AG09319 (cell line): ENCODE measurements around the gene CHIC2.
A peak's percentile ranks its signal among the peaks of the same experiment; 100 is the strongest.

Source experiments
- DNase-seq: peaks from one replicate; pipeline ENCODE4 v3.0.0-alpha.2; 2010; ENCODE audit warnings: low read depth; ENCODE audit errors: extremely low read depth
- TF ChIP-seq, protein P1 (sequence below): IDR thresholded peaks from 2 replicates; pipeline ENCODE4 v1.5.1; 2011; ENCODE audit warnings: low read depth, mild to moderate bottlenecking, inconsistent platforms, low read length, moderate library complexity

Gene CHIC2

DNA sequence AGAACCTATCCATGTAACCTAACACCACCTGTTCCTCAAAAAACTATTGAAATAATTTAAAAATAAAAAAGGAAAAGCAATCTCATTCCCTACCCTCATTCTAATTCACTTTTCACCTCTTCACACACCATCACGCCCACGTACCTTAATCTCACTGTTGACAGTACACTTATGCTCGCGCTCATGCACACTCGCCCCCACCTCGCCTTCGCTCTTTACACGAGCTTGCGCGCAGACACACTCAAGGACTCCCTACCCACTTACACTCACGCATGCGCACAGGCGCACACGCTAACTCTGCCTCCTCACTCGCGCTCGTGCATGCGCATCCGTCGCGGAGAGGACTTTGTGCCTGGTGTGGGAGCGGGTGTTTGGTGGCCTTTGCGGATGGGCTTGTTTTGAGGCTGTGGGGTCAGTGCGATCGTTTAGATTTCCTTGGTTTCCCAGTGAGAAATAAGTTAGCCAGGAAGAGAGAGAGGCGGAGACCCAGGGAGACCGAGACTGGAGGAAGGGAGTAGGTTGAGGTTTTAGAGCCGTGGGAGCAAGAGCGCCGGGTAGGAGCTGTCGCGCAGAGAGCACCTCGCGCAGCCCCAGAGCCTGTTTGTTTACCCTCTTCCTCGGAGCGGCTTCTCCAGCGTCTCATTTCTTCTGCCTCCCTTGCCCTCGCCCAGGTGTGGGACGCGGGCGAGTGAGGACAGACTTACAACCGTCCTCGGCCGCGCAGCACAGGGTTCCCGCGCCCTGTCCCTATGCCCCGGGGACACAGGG lies 27.4 kb upstream of the CHIC2 start:
- no peak for DNase-seq
- TF ChIP-seq, protein P1, sequence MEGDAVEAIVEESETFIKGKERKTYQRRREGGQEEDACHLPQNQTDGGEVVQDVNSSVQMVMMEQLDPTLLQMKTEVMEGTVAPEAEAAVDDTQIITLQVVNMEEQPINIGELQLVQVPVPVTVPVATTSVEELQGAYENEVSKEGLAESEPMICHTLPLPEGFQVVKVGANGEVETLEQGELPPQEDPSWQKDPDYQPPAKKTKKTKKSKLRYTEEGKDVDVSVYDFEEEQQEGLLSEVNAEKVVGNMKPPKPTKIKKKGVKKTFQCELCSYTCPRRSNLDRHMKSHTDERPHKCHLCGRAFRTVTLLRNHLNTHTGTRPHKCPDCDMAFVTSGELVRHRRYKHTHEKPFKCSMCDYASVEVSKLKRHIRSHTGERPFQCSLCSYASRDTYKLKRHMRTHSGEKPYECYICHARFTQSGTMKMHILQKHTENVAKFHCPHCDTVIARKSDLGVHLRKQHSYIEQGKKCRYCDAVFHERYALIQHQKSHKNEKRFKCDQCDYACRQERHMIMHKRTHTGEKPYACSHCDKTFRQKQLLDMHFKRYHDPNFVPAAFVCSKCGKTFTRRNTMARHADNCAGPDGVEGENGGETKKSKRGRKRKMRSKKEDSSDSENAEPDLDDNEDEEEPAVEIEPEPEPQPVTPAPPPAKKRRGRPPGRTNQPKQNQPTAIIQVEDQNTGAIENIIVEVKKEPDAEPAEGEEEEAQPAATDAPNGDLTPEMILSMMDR, result no peak

DNA sequence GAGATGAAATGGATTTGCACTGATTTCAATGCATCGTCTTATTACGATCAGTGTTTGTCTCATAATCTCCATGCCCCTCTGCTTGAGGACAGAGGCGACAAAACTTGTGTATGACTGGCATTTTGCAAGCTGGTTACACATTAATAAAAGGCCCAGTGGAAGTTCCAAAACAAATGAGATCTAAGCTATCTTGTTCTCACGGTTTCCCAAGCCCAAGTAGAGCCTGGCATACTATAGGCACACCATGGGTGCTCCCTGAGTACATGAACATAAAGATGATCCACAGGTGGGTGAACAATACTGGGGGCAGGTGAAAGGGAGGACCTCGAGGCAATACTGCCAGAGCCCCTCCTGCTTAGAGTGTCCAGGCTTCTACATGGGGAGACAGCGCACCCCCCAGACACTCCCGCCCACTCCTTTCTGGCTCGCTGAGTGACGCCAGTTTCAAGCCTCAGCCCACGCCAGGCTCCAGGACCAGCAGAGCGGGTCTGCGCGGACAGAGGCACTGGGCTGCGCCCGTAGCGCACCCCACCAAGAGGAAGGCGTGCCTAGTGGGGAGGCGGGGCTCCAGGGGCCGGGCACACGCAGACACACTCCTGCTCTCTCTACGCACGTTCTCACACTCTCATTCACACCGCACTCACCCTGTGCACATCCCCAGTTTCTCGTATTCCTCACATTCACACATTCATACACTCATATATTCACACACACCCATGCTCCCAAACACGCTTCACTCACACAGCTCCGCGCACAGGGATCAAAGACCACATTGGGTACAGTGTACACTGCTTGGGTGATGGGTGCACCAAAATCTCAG lies 26.6 kb upstream of the CHIC2 start:
- no peak for DNase-seq
- TF ChIP-seq, protein P1, result no peak

DNA sequence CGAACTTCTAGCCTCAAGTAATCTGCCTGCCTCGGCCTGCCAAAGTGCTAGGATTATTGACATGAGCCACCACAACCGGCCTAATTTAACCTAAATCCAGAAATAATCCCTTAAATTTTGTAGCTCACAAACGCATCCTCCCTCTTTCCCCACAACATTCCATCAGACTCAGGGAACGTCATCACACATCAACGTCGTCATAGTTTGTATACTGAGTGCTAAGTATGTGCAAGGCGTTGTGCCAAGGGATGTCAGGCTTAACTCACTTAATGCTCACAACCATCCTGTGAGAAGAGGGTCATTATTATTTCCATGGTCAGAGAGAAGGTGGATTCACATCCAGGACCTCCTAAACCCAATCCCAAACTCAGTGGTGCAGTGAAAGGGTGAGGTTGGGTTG lies 26.0 kb upstream of the CHIC2 start:
- TF ChIP-seq, protein P1, result no peak
- no peak for DNase-seq

DNA sequence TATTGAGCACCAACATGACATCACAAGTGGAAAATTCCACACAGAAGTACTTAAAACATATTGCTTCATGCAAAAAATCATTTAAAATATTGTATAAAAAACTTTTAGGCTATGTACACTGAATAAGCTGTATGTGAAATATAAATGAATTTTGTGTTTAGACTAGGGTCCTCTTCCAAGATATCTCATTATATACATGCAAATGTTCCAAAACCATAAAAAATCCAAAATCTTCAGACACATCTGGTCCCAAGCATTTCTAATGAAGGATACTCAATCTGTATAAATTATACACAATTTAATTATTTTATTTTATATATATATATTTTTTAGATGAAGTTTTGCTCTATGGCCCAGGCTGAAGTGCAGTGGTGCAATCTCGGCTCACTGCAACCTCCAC lies 25.5 kb upstream of the CHIC2 start:
- DNase-seq, result no peak
- TF ChIP-seq, protein P1, result no peak

DNA sequence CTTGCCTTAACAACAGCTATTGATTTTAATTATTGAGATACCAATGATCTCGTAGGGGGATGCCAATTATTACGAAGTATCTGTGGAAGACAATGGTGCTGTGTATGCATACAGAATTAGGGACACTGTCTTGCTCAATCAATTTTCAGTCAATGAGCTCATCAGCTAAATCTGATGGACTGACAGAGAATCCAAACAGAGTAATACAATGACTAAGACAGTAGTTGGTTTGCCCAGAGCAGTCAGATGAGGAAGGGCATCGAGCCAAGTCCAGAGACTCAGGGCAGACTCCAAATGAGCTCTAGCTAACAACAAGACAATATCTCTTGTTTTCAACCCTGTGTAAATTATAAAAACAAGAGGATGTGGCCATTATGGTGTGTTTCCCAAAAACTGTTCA lies 20.9 kb upstream of the CHIC2 start:
- TF ChIP-seq, protein P1, result no peak
- no peak for DNase-seq

DNA sequence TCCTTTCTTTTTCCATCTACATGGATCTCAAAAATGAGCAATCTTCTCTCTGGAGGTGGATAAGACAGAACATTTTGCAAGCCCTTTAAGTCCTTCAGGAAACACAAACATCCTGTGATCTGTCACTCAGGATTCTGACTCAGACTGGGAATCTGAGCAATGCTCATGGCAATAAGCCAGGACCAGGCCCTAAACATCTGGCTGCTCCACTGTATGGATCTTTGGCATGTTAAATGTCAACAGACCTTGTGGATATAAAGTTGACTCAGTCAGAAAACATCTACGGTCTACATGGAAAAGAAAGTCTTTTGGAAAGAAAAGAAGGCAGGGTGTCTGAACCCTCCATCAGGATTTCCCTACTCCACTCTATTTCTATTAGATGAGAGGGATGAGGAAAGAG lies 17.8 kb upstream of the CHIC2 start:
- DNase-seq, result peak; percentile 97
- TF ChIP-seq, protein P1, result no peak

DNA sequence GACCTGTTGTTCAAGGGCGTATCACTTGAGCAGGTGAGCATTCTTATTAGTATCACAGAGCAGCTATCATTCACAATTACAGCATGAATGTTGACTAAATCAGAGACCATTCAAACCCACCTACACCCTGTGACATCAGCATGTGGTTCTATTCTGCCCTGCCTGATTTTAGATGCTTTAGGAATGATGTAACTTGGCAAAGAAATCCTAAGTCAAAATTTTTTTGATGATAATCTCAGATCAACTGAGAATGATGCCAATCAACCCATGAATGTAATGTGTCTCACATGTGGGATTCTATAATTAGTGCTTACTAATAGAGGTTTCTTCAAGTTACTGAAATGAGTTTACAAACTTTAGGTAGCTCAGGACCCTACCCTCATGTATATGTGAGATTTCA lies 13.4 kb upstream of the CHIC2 start:
- no peak for DNase-seq
- TF ChIP-seq, protein P1, result no peak
